Heart left ventricle (tissue), 13 donors: ENCODE results near the gene LTBP2.

ENCODE experiments used
- POLR2A ChIP-seq, 2 donors: fragments of 450-650 bp; IDR thresholded peaks; one replicate each; pipeline ENCODE4 v1.6.1; 2017; ENCODE audit warnings: antibody characterized with exemption in 2 of 2, mild to moderate bottlenecking in 2 of 2, moderate library complexity in 2 of 2
- TF ChIP-seq, protein P1 (sequence below), 12 donors: fragments of 200-600 bp; sonication (generic) in 4 of 12; IDR thresholded peaks; one replicate each; pipeline versions ENCODE4 v1.5.0 to v1.8.0; 2018 to 2022; ENCODE audit warnings: antibody characterized with exemption in 12 of 12, mild to moderate bottlenecking in 5 of 12
- donor health status: ischemic (EF 13 %, LVEDD 7.1; RV severe dilation, severe dysfunction).
- donor health status: DM: no; HTN: yes; CAD: no.
- donor health status: DM: no; HTN: no; CAD: no.
- donor health status: ischemic (EF 25% LVEDD 6.9; RV normal size, moderate dysfunction).
- donor health status: ischemic (EF 25% LVEDD 5.7; RV mildly dilated, moderate dysfunction).
- donor health status: ischemic (EF 35%, LVEDD 5.7; RV mildly dilated, moderate dysfunction).
- donor health status: nonischemic (EF 11% LVEDD 7.7; RV severe dilation, severe dysfunction).
- donor health status: DM: yes; HTN: yes; CAD: no.
- donor health status: PGD.
- donor health status: ischemic (EF 29% LVEDD 5.4; RV normal size, mild dysfunction).
- donor health status: nonischemic (EF 23%, LVEDD 6.1; RV moderate dilation, normal function).

DNA sequence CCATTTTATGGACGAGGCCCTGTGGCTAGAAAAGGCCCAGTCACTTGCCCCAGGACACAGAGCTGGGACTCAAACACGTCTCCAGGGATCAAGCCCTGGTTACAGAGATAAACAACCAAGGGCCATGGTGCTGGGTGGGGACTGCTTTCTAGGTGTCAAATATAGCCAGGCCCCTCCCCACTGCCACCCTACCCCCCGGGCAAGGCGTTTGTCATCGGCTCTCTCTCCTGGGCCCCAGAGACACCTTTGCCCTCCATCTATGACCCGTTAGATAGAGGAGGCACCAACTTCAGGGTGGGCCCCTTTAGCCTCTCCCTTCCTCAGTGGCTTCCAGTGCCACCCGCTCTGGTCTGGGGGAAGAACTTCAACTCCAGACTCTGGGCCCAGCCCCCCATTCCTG, 18.0 kb downstream of the LTBP2 start:
- no peak for TF ChIP-seq POLR2A (IDR thresholded peaks at IDR 0.05)
- TF ChIP-seq, protein P1, sequence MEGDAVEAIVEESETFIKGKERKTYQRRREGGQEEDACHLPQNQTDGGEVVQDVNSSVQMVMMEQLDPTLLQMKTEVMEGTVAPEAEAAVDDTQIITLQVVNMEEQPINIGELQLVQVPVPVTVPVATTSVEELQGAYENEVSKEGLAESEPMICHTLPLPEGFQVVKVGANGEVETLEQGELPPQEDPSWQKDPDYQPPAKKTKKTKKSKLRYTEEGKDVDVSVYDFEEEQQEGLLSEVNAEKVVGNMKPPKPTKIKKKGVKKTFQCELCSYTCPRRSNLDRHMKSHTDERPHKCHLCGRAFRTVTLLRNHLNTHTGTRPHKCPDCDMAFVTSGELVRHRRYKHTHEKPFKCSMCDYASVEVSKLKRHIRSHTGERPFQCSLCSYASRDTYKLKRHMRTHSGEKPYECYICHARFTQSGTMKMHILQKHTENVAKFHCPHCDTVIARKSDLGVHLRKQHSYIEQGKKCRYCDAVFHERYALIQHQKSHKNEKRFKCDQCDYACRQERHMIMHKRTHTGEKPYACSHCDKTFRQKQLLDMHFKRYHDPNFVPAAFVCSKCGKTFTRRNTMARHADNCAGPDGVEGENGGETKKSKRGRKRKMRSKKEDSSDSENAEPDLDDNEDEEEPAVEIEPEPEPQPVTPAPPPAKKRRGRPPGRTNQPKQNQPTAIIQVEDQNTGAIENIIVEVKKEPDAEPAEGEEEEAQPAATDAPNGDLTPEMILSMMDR (IDR thresholded peaks at IDR 0.05) = no peak
